C4-2B (cell line): ENCODE data around the gene CCND1.

Experiments used
- CTCF ChIP-seq: fragments of 450-650 bp; conservative IDR thresholded peaks from 2 replicates; pipeline ENCODE4 v1.5.1; 2017; ENCODE audit warnings: mild to moderate bottlenecking
- ZFX ChIP-seq: fragments of 450-650 bp; IDR thresholded peaks from 2 replicates; pipeline ENCODE4 v1.6.1; 2017

GRCh38 chr11:69695581-69695980 lies 54.6 kb downstream of the CCND1 start:
- TF ChIP-seq CTCF, result no peak
- TF ChIP-seq ZFX, result no peak
